HEK293 (cell line): Measurements from ENCODE around the gene ZC3H11A.

Experiments
- CTCF ChIA-PET: fragments of 350-600 bp; formaldehyde crosslinking; extraction: SDS; loops from one replicate; lab custom pipeline; 2021; ENCODE audit warnings: antibody characterized with exemption; lab: Yijun Ruan, JAX
- POLR2A ChIA-PET: fragments of 300-600 bp; formaldehyde crosslinking; extraction: SDS; loops from one replicate; lab custom pipeline; 2020; ENCODE audit warnings: antibody characterized with exemption, inconsistent platforms; lab: Yijun Ruan, JAX
- H3K27ac ChIP-seq: fragments of 200-500 bp; sonication (Bioruptor generic); 2 replicates; pipeline ENCODE4 v1.5.1; 2014; ENCODE audit warnings: low read depth, low read length, control low read depth, inconsistent platforms; ENCODE audit errors: extremely low read depth
- H3K36me3 ChIP-seq, 2 experiments: fragments of 200-500 bp in 1 of 2; sonication (Bioruptor generic) in 1 of 2; 1 replicate in 1 of 2; 2 replicates in 1 of 2; pipeline ENCODE4 v1.5.1; 2014 to 2017; ENCODE audit warnings: inconsistent platforms in 2 of 2, low read length in 2 of 2; ENCODE audit not compliant: control insufficient read depth in 2 of 2, insufficient read depth in 1 of 2
- H3K4me1 ChIP-seq: fragments of 200-500 bp; sonication (Bioruptor generic); 2 replicates; pipeline ENCODE4 v1.5.1; 2014; ENCODE audit warnings: mild to moderate bottlenecking, low read length, inconsistent platforms; ENCODE audit not compliant: control insufficient read depth, insufficient read depth
- H3K4me3 ChIP-seq: 2 replicates; pipeline ENCODE4 v1.5.1; 2011; ENCODE audit warnings: low read depth, mild to moderate bottlenecking, control low read depth, low read length, moderate library complexity
- H3K9me3 ChIP-seq: fragments of 200-500 bp; sonication (Bioruptor generic); 2 replicates; pipeline ENCODE4 v1.5.1; 2014; ENCODE audit warnings: low read depth, low read length, inconsistent platforms; ENCODE audit not compliant: control insufficient read depth, insufficient read depth
- BCL11A ChIP-seq: fragments of 450-650 bp; formaldehyde crosslinking; IDR thresholded peaks from 2 replicates; pipeline ENCODE4 v1.5.1; 2016; ENCODE audit warnings: low read depth, missing biosample characterization, missing genetic modification characterization
- BCL6B ChIP-seq: fragments of 450-650 bp; formaldehyde crosslinking; IDR thresholded peaks from 2 replicates; pipeline ENCODE4 v1.5.1; 2017; ENCODE audit warnings: missing biosample characterization, missing genetic modification characterization
- HIC1 ChIP-seq: fragments of 450-650 bp; formaldehyde crosslinking; IDR thresholded peaks from 2 replicates; pipeline ENCODE4 v1.5.1; 2016; ENCODE audit warnings: missing biosample characterization, missing genetic modification characterization
- TCF7L2 ChIP-seq: IDR thresholded peaks from 2 replicates; pipeline ENCODE4 v1.6.1; 2011; ENCODE audit warnings: low read depth, mild to moderate bottlenecking, inconsistent platforms, low read length, moderate library complexity, borderline replicate concordance
- WT1 ChIP-seq: fragments of 450-650 bp; formaldehyde crosslinking; IDR thresholded peaks from 2 replicates; pipeline ENCODE4 v1.5.1; 2016; ENCODE audit warnings: missing biosample characterization, missing genetic modification characterization
- ZBTB10 ChIP-seq: fragments of 450-650 bp; formaldehyde crosslinking; IDR thresholded peaks from 2 replicates; pipeline ENCODE4 v1.5.1; 2016; ENCODE audit warnings: missing biosample characterization, missing genetic modification characterization
- ZBTB20 ChIP-seq: fragments of 450-650 bp; formaldehyde crosslinking; IDR thresholded peaks from 2 replicates; pipeline ENCODE4 v1.5.1; 2016; ENCODE audit warnings: missing biosample characterization, missing genetic modification characterization
- ZEB2 ChIP-seq: fragments of 450-650 bp; formaldehyde crosslinking; IDR thresholded peaks from 2 replicates; pipeline ENCODE4 v1.5.1; 2016; ENCODE audit warnings: missing biosample characterization, missing genetic modification characterization
- ZFP37 ChIP-seq: fragments of 450-650 bp; formaldehyde crosslinking; IDR thresholded peaks from 2 replicates; pipeline ENCODE4 v1.5.1; 2016; ENCODE audit warnings: missing biosample characterization, missing genetic modification characterization
- ZNF174 ChIP-seq: fragments of 450-650 bp; formaldehyde crosslinking; IDR thresholded peaks from 2 replicates; pipeline ENCODE4 v1.5.0; 2017; ENCODE audit warnings: missing biosample characterization, mild to moderate bottlenecking, missing genetic modification characterization
- ZNF19 ChIP-seq: fragments of 450-650 bp; formaldehyde crosslinking; IDR thresholded peaks from 2 replicates; pipeline ENCODE4; 2016; ENCODE audit warnings: missing biosample characterization, missing genetic modification characterization, low read depth
- ZNF366 ChIP-seq: fragments of 450-650 bp; formaldehyde crosslinking; conservative IDR thresholded peaks from 2 replicates; pipeline ENCODE4 v1.5.1; 2016; ENCODE audit warnings: missing biosample characterization, missing genetic modification characterization
- ZNF404 ChIP-seq: fragments of 450-650 bp; formaldehyde crosslinking; IDR thresholded peaks from 2 replicates; pipeline ENCODE4 v1.5.1; 2017; ENCODE audit warnings: missing biosample characterization, missing genetic modification characterization
- ZNF521 ChIP-seq: fragments of 450-650 bp; formaldehyde crosslinking; IDR thresholded peaks from 2 replicates; pipeline ENCODE4 v1.5.1; 2017; ENCODE audit warnings: missing biosample characterization, mild to moderate bottlenecking, missing genetic modification characterization
- ZNF529 ChIP-seq: fragments of 450-650 bp; formaldehyde crosslinking; IDR thresholded peaks from 2 replicates; pipeline ENCODE4 v1.5.1; 2017; ENCODE audit warnings: missing genetic modification characterization, missing biosample characterization; ENCODE audit not compliant: insufficient replicate concordance
- ZNF600 ChIP-seq: fragments of 450-650 bp; formaldehyde crosslinking; IDR thresholded peaks from 2 replicates; pipeline ENCODE4 v1.5.1; 2016; ENCODE audit warnings: missing biosample characterization, missing genetic modification characterization
- ZNF621 ChIP-seq: fragments of 450-650 bp; formaldehyde crosslinking; IDR thresholded peaks from 2 replicates; pipeline ENCODE4 v1.5.1; 2017; ENCODE audit warnings: missing biosample characterization, missing genetic modification characterization
- ZNF623 ChIP-seq: fragments of 450-650 bp; formaldehyde crosslinking; IDR thresholded peaks from 2 replicates; pipeline ENCODE4 v1.5.1; 2016; ENCODE audit warnings: missing biosample characterization, missing genetic modification characterization
- ZNF692 ChIP-seq: fragments of 450-650 bp; formaldehyde crosslinking; IDR thresholded peaks from 2 replicates; pipeline ENCODE4 v1.5.1; 2016; ENCODE audit warnings: missing biosample characterization, missing genetic modification characterization
- ZXDB ChIP-seq: fragments of 450-650 bp; formaldehyde crosslinking; IDR thresholded peaks from 2 replicates; pipeline ENCODE4 v1.5.1; 2016; ENCODE audit warnings: missing biosample characterization, missing genetic modification characterization

The ZC3H11A gene

GRCh38 chr1:203781962-203782361 lies 13.5 kb upstream of the ZC3H11A start:
- H3K4me1 ChIP-seq, result no peaks in the 10 kb centered on the region
- no peak overlapping the region for H3K27ac ChIP-seq
- CTCF ChIA-PET, result no interaction called here
- POLR2A ChIA-PET, result no interaction called here
- no peaks in the 10 kb centered on the region for H3K9me3 ChIP-seq
- TF ChIP-seq ZEB2 (tag by site-specific recombination), result no peak
- TF ChIP-seq ZNF692 (tag by site-specific recombination), result no peak
- TF ChIP-seq ZNF174 (tag by site-specific recombination), result no peak
- TF ChIP-seq ZNF529 (tag by site-specific recombination), result no peak
- TF ChIP-seq ZNF621 (tag by site-specific recombination), result no peak
- TF ChIP-seq BCL11A (tag by site-specific recombination), result no peak
- TF ChIP-seq HIC1 (tag by site-specific recombination), result no peak
- no peak for TF ChIP-seq ZFP37
- no peak for TF ChIP-seq TCF7L2
- H3K4me3 ChIP-seq, result no peak overlapping the region
- H3K36me3 ChIP-seq, result no peaks in the 10 kb centered on the region

GRCh38 chr1:203789966-203790365 lies 5.5 kb upstream of the ZC3H11A start:
- TF ChIP-seq BCL6B, result no peak
- TF ChIP-seq ZNF623, result no peak
- TF ChIP-seq WT1, result no peak
- TF ChIP-seq ZXDB, result no peak
- TF ChIP-seq ZBTB10, result no peak
- TF ChIP-seq ZNF600 (tag by site-specific recombination), result no peak
- TF ChIP-seq ZNF404 (tag by site-specific recombination), result no peak
- TF ChIP-seq ZBTB20 (tag by site-specific recombination), result no peak
- no peak for TF ChIP-seq ZNF366 (tag by site-specific recombination)
- TF ChIP-seq ZNF19 (tag by site-specific recombination), result no peak
- TF ChIP-seq ZNF521 (tag by site-specific recombination), result no peak
- Histone ChIP-seq H3K9me3 (no peaks in the 10 kb centered on the region), H3K4me1 (no peaks in the 10 kb centered on the region), H3K4me3 (no peak overlapping the region), H3K27ac (no peak overlapping the region), H3K36me3 (no peaks in the 10 kb centered on the region)
- ChIA-PET CTCF (no interaction called here), POLR2A (no interaction called here)
